ENCODE results near the gene CCL21.
"Not testable (repeated sequence)": the region's sequence is repeated elsewhere in the genome, so short reads cannot be mapped to it uniquely, and the experiment has no call there.

Gene CCL21

GRCh38 chr9:34710023-34710422 is at the start of gene CCL21:
Gene CCL21 (minus strand): TSS chr9:34710136. CDS start chr9:34710066, 70 bp downstream.
- DNase-seq, result no peak

DNA sequence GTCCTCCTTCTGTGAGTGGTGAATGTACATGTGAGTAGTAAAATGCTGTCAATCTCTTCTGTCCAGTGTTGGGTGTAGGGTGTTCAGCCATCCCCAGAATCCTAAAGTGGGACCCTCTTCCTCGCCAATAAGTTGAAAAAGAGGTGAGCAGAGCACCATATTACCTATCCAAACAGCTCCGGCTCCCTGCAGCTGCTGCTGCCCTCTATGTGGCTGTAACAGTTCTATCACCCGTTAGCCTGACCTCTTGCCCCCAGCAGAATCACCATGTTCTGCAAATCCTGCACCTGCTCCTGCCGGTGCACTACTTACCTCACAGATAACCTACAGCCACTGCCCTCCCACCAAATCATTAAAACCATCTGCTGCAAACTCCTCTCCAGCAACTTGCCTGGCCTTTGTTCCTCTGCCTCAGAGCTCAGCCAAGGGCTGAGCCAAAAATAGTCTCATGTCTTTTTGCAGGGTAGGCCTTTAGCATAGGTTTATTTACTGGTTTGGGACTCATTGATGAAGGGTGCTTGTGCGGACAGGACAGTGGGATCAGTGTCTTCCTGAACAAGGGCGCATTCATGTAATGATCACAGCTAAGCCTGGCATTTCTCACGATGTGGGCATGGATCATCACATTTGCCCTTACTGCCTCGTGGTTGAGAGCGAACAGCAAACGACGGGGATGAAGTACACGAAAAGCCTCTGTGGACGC is 49.6 kb upstream of the CCL21 start:
- DNase-seq, result no peak

DNA sequence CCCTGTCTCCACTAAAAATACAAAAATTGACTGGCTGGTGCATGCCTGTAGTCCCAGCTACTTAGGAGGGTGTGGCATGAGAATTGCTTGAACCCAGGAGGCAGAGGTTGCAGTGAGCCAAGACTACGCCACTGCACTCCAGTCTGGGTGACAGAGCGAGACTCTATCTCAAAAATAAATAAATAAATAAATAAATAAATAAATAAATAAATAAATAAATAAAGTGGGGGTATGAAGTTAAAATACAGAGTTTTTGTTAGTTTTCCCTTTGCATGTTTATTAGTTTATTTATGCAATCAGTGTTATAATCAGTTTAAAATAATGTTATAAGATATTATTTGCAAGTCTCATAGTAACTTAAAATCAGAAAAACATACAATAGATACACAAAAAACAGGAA is 40.4 kb upstream of the CCL21 start:
- DNase-seq, result not testable (repeated sequence)

DNA sequence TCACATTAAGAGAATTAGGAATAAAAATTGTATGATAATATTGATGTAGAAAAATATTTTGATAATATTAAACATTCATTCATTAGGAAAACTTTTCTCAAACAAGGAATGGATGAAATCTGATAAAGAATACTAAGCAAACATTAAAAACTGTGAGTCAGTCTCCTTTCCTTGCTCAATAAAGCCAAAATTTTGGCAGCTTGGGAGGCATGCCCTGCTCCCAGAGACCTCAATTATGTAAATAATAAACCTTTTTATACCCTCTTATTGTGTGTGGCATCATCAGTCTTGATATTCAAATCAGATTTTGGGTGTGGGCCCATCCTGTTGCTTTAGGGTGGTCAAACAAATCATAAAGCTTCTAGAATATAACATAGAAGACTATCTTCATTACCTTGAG is 36.6 kb upstream of the CCL21 start:
- no peak for DNase-seq

DNA sequence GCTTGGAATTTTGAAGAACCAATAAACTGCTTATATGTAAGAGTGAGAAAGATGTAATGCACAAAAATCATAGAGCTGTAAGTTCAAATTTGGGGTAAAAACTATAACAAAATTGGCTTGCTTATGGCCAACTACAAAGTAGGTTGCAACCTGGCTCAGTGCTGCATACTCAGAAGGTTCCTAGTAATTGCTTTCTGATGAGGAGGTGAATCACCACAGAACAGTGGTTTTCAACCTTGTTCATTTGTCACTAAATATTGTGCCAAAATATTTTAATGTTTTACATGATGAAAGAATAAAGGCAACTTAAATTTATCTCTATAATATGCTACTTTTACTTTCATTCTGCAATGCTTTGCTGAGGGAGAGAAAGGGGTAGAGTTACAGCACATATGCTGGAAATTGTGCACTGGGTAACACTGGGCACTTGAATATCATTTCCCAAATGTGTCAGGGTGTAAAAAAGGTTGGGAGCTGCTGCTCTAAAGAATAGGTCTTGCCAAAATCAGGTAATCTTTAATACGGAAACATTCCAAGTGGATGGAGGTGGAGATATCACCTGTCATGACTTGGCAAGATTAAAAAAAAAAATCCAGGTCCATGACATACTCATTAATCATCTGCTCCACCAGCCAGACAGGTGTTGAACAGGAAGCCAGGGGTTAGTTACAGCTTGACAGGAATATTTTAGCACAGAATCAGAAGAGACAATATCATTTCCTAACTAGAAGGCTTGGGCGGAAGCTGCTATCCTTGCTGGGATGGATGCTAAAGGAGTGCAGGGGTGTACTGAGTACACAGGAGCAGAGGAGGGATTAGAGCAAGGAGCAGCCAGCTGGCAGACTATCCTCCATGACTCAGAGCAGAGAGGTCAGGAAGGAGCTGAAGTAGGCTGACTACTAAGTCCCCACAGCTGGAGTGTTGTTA is 34.6 kb upstream of the CCL21 start:
- no peak for DNase-seq

DNA sequence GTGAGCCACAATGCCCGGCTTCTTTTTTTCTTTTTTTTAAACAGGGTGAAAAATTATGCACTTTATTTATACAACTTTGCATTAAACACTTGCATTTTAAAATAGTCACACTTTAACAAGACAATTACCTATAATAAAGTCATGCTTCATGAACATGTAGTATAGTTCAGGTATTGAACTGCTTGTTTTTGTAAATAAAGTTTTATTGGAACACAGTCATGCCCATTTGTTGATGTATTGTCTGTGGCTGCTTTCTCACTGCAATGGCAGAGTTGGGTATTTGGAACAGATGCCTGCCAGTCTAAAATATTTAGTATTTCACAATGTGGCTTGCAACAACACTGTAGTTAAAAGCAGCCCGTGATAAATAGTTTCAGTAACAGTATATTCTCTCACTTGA is 32.8 kb upstream of the CCL21 start:
- DNase-seq, result no peak

- DNase-seq, result no peak
Observed at GRCh38 chr9:34741628-34742027, 31.7 kb upstream of the CCL21 start.

DNA sequence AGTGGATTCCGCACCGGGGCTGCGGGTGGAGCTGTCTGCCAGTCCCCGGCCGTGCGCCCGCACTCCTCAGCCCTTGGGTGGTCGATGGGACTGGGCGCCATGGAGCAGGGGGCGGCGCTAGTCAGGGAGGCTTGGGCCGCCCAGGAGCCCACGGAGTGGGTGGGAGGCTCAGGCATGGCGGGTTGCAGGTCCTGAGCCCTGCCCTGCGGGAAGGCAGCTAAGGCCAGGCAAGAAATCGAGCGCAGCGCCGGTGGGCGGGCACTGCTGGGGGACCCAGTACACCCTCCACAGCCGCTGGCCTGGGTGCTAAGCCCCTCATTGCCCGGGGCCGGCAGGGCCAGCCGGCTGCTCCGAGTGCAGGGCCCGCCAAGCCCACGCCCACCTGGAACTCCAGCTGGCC is 30.2 kb upstream of the CCL21 start:
- not testable (repeated sequence) for DNase-seq

DNA sequence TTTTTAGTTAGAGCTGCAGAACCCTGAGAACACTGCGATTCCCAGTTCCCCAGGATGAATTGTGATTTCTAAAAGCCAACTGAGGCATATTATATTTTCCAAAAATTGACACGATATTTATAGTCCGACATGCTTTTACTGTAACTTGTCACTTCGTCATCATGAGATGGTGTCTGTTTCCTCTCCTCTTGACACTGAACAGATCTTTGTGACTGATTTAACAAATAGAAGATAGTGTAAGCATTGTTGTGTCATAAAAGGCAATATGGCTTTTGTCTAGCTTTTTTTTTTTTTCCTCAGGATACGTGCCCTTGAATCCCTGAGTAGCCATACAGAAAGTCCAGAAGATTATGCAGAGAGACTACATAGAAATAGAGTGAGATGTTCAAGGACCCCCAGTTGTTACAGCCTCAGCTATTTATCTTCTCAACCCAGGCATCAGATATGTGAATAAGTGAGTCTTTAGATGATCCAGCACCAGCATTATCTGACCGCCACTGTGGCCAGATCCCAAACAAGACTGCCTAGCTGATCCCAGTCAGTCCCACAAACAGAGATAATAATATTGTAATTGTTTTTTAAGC is 27.8 kb upstream of the CCL21 start:
- no peak for DNase-seq

GRCh38 chr9:34734720-34735119 is 24.8 kb upstream of the CCL21 start:
- no peak for DNase-seq

- DNase-seq, result no peak
Observed at GRCh38 chr9:34732886-34733285, 22.9 kb upstream of the CCL21 start.

GRCh38 chr9:34732478-34732877 is 22.5 kb upstream of the CCL21 start:
- DNase-seq, result no peak

- DNase-seq, result no peak
Observed at GRCh38 chr9:34723141-34723540, 13.2 kb upstream of the CCL21 start.

DNA sequence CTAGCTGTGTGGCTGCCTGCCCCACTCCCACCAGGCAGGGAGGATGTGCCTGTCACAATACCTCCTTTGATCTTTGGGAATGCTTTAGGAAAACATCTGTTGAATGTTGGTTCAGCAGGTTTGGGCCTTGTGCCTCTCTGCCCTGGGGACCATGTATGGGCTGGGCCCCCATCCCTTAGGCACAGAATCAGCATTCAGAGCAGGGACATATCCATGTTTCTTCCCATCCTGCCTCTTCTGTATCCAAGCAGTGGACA is 9.8 kb upstream of the CCL21 start:
- not testable (repeated sequence) for DNase-seq

GRCh38 chr9:34719021-34719768 is 9.3 kb upstream of the CCL21 start:
- DNase-seq, result no peak

DNA sequence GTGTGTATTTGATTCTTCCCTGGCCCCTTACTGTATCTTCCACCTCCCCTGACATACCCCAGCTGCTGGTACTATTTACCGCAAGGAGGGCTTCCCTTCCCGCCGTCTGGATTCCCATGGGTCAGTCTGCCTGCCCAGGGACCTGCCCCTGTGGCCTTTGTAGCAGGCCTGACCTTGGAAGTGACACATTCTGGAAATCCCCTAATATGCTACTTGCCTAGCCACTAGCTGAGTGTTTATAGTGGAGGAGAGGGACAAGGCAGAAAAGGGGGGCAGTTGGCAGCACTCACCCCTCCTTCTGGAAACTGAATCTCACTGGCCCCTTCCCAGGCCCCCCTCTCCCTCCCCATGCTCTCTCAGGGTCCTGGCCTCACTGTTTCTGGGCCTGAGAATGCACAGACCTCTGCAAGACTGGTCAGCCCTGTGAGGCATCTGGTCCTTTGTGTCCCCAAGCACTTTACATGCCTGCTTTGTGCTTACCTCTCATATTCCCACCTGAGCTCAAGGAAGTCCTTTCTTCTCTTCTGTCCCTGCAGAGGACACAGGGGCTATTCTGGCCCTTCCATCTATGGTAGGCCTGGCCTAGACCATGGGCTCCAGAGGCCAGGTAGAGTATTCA is 8.2 kb upstream of the CCL21 start:
- DNase-seq, result no peak

GRCh38 chr9:34716711-34717110 is 6.8 kb upstream of the CCL21 start:
- no peak for DNase-seq

GRCh38 chr9:34715639-34716215 is 5.8 kb upstream of the CCL21 start:
- DNase-seq, result no peak

DNA sequence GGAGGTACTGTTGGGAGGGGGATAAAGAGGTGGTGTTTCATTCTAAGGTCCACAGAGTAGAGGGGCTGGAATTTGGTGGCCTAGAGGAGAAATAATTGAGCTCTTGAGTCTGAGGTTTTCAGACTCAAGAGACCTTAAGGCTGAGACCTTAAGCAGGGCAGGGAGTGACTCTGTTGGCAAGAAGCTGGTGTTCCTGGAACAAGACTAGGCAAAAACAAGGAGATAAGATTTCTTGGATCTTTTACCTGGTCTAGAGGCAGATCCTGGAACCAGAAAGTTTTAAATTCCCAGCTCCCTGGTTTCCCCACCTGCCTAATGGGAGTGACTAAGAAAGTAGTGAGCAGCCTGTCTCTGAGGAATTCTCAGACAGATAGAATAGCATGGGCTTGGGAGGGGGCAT is 4.1 kb upstream of the CCL21 start:
- DNase-seq, result no peak

DNA sequence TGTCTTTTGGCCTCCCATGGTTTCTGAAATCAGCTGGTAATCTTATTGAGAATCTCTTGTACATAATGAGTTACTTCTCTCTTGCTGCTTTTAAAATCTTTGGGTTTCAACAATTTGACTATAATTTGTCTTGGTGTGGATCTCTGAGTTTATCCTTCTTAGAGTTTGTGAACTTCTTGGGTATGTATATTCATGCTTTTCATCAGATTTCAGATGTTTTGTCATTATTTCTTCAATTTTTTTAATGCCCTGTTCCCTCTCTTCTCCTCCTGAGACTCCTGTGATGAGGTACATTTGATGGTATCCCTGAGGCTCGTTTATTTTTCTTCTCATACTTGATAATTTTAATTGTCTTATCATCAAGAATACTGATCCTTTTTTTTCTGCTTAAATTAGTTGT is 2.2 kb upstream of the CCL21 start:
- no peak for DNase-seq

DNA sequence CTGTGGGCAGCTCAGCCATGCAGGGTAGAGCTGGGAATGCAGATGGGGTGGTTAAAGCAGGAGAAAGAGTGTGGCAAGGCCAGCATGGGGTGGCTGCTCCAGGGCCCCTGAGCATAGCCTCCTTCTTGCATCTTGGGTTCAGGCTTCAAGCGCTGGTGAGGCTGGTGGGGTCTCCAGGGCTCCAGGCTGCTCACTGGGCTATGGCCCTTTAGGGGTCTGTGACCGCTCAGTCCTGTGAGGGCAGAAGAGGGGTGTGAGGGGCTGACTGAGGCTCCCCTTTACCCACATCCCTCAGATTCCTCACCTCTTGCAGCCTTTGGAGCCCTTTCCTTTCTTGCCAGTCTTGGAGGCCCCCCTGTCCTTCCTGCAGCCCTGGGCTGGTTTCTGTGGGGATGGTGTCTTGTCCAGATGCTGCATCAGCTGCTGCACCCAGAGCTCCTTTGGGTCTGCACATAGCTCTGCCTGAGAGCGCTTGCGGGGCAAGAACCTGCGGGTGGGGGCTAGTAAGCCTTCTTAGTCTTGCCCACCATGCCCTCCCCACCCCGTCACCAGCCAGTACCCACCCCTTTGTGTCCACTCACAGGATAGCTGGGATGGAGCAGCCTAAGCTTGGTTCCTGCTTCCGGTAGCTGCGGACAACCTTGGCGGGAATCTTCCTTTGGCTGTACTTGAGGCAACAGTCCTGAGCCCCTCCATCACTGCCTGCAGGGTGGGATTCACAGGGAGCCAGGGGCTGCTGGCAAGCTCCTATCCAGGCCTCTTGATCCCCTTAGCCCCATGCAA is 549 bp downstream of the CCL21 start:
- no peak for DNase-seq

DNA sequence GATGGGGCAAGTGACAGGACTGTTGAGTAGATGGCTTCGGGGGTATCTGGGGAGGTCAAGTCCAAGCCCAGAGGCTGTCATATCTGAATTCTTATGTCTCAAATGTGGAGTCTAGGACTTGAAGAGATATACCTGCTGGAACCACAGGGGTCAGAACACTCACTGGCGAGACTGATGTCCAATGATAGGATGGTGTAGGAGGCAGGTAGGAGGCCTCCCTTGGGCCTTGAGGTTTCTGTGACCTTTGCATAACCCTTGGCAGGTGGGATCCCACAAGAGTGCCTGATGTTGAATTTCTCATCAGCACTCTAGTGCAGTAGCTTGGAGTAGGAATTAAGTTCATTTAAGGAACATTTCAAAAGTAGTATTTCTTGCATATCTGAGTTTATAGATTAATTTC is 2.8 kb downstream of the CCL21 start:
- DNase-seq, result no peak

All from DMS79 (cell line).